HG02973 (cell line): ENCODE data around the gene ZSCAN23.
"Not testable (repeated sequence)": the region's sequence is repeated elsewhere in the genome, so short reads cannot be mapped to it uniquely, and the experiment has no call there.

Experiments
- ATAC-seq: cut with Tn5 transposase; IDR thresholded peaks from one replicate; pipeline ENCODE4 v1.9.1; 2021; ENCODE audit warnings: moderate library complexity; ENCODE audit not compliant: unreplicated experiment

Gene ZSCAN23

GRCh38 chr6:28443112-28443773 lies at the start of gene ZSCAN23:
Gene ZSCAN23 (minus strand): TSS chr6:28443491. CDS start chr6:28436266, 7,225 bp downstream.
- peak; percentile 95 for ATAC-seq

DNA sequence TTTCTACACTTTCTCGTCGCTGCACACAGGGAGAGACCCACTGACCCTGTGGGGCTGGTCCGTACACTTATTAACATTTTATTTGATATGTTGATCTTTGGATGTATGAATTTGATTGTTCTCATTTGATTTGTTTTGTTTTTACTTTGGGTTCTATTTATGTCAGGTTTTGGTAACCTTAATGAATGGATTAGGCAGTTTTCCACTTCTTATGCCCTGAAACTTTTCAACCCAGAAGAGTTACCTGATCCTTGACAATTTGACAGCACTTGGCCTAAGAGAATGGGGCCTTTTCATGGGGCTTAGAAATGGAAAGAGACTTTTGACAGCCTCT lies 48.7 kb upstream of the ZSCAN23 start:
- no peak for ATAC-seq

- no peak for ATAC-seq
Observed at GRCh38 chr6:28490205-28490890, 47.1 kb upstream of the ZSCAN23 start.

- ATAC-seq, result peak; percentile 83
Observed at GRCh38 chr6:28489366-28490204, 46.3 kb upstream of the ZSCAN23 start.

DNA sequence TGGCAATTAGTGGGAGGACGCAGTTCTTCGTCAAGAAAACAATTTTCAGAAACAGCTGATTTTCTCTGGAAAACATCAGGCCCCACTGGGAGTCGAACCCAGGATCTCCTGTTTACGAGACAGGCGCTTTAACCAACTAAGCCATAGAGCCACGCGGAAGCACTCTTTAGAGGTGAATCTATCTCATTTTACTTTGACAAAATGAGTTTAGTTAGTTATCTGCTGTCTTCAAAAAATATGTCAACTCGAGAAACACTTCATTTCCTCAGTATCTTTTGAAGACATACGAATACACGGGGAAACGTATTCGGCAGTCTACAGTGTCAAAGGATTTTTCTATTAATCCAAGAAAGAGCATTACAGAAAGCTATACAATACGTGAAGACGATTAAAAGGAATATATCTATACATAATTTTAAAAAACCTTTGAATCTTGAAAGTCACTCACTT lies 45.6 kb upstream of the ZSCAN23 start:
- ATAC-seq, result no peak

DNA sequence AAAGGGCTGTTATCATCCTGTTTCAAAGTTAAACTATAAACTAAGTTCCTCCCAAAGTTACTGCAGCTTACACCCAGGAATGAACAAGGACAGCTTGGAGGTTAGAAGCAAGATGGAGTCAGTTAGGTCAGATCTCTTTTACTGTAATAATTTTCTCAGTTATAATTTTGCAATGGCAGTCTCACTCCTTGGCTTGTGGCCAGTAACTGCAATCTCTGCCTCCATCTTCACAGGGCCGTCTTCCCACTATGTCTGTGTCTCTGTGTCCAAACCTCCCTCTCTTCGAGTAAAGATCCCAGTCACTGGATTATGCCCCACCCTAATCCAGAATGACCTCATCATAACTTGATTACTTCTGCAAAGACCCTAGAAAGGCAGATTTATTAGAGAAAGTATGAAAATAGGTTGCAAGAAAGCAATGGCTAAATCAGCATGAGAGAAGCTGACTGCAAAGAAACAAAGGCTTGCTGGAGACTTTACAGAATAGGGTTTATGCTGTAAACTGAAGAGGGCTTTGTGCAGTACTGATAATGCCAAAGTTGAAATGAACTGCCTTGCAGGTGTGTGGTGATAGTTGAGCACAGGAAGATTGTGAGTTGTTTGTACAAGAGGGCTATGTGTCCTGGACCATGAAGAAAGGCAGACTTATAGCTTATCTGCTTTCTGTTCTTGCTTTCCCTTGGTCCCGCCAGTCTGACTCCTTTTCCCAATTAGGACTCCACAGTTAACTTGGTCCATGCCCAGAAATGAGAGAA lies 43.9 kb upstream of the ZSCAN23 start:
- ATAC-seq, result no peak

DNA sequence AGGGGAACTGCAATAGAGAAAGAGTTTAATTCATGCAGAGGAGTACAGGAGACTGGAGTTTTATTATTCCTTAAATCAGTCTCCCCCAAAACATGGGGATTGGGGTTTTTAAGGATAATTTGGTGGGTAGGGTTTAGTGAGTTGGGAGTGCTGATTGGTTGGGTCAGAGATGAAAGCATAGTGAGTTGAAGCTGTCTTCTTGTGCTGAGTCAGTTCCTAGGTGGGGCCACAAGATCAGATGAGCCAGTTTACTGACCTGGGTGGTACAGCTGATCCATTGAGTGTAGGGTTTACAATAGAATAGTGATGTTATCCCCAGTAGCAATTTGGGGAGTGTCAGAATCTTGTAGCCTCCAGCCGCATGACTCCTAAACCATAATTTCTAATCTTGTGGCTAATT lies 43.2 kb upstream of the ZSCAN23 start:
- ATAC-seq, result no peak

DNA sequence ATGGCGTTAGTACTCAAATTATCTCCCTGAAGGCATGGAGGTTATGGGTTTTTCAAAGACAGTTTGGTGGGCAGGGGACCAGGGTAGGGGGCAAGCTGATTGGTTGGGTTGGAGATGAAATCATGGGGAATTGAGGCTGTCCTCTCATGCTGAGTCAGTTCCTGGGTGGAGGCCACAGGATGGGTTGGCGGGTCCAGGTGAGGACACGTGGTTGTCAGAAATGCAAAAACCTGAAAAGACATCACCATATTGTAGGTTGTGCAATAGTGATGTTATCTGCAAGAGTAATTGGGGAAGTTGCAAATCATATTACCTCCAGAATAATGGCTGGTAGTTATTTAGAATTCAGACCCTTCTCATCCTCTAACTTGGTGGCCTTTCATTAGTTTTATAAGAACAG lies 42.2 kb upstream of the ZSCAN23 start:
- no peak for ATAC-seq

GRCh38 chr6:28480253-28480932 lies 37.1 kb upstream of the ZSCAN23 start:
- ATAC-seq, result no peak

DNA sequence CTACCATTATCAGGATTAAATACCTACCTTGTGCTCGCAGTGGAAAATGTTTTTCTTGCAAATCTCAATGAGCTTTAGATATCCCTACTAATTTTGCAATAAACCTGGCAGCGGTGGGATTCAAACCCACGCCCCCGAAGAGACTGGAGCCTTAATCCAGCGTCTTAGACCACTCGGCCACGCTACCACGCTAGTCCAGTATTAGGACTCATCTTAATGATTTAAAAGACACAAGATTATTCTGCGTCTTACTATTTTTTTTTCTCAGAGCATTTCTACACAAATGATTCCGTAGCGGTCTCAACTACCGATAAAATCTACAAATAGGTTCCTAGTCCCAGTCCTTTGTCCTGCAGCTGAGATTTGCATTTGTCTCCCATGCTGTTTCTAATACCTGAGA lies 35.2 kb upstream of the ZSCAN23 start:
- no peak for ATAC-seq

- ATAC-seq, result peak; percentile 63
Observed at GRCh38 chr6:28474441-28475219, 31.3 kb upstream of the ZSCAN23 start.

GRCh38 chr6:28469153-28469745 lies 26.0 kb upstream of the ZSCAN23 start:
- ATAC-seq, result not testable (repeated sequence)

- no peak for ATAC-seq
Observed at GRCh38 chr6:28468056-28468455, 24.8 kb upstream of the ZSCAN23 start.

DNA sequence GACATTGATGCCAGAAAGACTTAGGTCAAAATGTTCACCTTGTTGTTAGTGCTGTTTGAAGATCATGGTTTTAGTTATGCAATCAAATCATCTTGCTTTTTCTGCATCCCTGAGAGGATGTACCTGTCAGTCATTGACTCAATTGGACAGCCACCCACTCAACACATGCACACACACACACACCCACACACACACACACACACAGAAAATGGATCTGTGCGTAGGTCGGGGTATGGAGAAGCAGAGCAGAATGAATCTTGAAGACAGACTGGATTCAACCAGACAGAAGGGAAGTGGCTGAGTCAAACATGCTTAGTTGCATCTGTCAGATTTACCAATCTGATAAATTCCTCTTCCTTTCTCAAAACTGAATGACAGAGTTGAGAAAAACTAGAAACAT lies 19.1 kb upstream of the ZSCAN23 start:
- no peak for ATAC-seq

- no peak for ATAC-seq
Observed at GRCh38 chr6:28458568-28458967, 15.3 kb upstream of the ZSCAN23 start.

GRCh38 chr6:28449056-28449455 lies 5.8 kb upstream of the ZSCAN23 start:
- no peak for ATAC-seq

- ATAC-seq, result not testable (repeated sequence)
Observed at GRCh38 chr6:28447512-28447906, 4.2 kb upstream of the ZSCAN23 start.

DNA sequence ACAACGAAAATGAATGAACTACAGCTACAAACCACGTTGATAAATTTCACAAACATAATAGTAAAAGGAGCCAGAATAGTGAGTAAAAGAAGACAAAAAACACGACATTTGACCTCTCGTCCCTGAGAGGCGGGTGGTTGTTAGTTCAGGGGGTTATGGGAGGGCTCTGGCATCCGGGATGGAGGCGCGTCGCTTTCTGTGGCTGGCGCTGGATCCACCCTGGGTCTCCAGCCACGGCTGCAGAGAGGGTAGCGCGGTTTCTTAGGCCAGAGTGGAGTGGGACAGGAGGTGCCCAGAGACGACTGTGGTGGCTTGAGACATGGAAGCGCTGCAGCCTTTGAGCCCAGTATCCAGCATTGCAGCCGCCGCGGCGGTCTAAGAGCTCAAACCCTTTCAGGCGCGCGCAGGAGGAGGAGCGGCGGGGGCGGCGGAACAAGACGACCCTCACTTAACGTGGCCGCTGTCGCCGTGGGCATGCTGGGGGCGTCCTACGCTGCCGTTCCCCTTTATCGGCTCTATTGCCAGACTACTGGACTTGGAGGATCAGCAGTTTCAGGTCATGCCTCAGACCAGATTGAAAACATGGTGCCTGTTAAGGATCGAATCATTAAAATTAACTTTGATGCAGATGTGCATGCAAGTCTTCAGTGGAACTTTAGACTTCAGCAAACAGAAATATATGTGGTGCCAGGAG lies 3.7 kb upstream of the ZSCAN23 start:
- ATAC-seq, result no peak

- not testable (repeated sequence) for ATAC-seq
Observed at GRCh38 chr6:28444759-28445158, 1.5 kb upstream of the ZSCAN23 start.
